ENCODE measurements around the gene SLC7A9. TPM values are rescaled to one million over a fixed set of nuclear protein-coding genes. Genes with fewer than 3 reads are reported as not detected.
A peak's percentile ranks its signal among the peaks of the same experiment; 100 is the strongest.

SLC7A9 gene
- total and polyA plus RNA-seq, 2 donors (not counting 1 experiment from before 2014, with no cell fraction given), result 0.17 TPM; not detected in 1

DNA sequence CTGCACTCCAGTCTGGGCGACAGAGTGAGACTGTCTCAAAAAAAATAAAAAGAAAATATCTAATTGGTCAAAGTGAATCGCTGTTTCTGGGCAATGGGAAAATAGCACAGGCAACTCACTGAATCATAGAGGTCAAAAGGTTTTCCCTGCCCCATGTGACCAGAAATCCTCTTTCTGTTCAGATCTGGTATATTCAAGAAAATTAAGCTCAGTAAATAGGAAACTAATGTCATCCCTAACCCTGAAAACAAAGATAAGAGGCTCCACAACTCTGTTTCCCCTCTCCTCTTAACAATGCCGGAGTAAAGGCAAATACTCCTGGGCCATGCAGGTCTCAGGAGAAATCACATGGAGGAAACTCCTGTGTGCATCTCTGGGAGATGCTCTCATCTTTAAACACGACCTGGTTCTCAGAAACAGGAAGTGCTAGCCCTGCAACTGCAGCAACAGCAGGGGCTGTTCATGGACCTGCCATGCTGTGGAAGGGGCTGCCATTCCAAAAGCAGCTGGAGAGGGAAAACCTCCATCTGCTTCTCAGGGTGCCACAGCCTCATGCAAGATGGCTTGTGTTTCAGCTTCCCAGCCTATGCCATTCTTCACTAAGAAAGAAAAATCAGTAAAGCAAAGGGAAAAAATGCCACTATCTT lies 47.5 kb upstream of the SLC7A9 start:
- no peaks in the 10 kb centered on the region for H3K79me2 ChIP-seq (ENCODE audit: control insufficient read depth, insufficient read depth, low read length)
- DNase-seq (ENCODE audit: low read depth in 2 of 2), result no peak
- H3K4me2 ChIP-seq (ENCODE audit: extremely low read depth, insufficient read depth, low read length), result no peak overlapping the region
- H2AFZ ChIP-seq (ENCODE audit: low read length), result no peak overlapping the region
- H3K36me3 ChIP-seq (ENCODE audit: control insufficient read depth, insufficient read depth, low read length), result peaks cover 2% of the 10 kb centered on the region
- TF ChIP-seq, protein P1, sequence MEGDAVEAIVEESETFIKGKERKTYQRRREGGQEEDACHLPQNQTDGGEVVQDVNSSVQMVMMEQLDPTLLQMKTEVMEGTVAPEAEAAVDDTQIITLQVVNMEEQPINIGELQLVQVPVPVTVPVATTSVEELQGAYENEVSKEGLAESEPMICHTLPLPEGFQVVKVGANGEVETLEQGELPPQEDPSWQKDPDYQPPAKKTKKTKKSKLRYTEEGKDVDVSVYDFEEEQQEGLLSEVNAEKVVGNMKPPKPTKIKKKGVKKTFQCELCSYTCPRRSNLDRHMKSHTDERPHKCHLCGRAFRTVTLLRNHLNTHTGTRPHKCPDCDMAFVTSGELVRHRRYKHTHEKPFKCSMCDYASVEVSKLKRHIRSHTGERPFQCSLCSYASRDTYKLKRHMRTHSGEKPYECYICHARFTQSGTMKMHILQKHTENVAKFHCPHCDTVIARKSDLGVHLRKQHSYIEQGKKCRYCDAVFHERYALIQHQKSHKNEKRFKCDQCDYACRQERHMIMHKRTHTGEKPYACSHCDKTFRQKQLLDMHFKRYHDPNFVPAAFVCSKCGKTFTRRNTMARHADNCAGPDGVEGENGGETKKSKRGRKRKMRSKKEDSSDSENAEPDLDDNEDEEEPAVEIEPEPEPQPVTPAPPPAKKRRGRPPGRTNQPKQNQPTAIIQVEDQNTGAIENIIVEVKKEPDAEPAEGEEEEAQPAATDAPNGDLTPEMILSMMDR (conservative IDR thresholded peaks at IDR 0.05 in 1 of 2, IDR thresholded peaks at IDR 0.05 in 1 of 2; ENCODE audit: low read depth in 1 of 2, low read length in 2 of 2), result no peak
- TF ChIP-seq EZH2 (IDR thresholded peaks at IDR 0.05; ENCODE audit: low read length, missing control alignments), result no peak
- no peaks in the 10 kb centered on the region for H3K27me3 ChIP-seq (ENCODE audit: control insufficient read depth, insufficient read depth, low read length)
- H3K9ac ChIP-seq (ENCODE audit: insufficient read depth, low read length), result no peak overlapping the region
- H3K27ac ChIP-seq (ENCODE audit: insufficient read depth, low read length), result no peak overlapping the region
- no peak overlapping the region for H3K4me3 ChIP-seq (replicated peaks in 1 of 4; ENCODE audit: control extremely low read depth in 1 of 4, insufficient read depth in 1 of 4, low read depth in 3 of 4, low read length in 4 of 4)
- no peaks in the 10 kb centered on the region for H3K4me1 ChIP-seq (ENCODE audit: control insufficient read depth, extremely low read depth, insufficient read depth, low read length)
- H3K9me3 ChIP-seq (ENCODE audit: control insufficient read depth, insufficient read depth, low read depth, low read length), result no peaks in the 10 kb centered on the region
- no peaks in the 10 kb centered on the region for H4K20me1 ChIP-seq (ENCODE audit: control insufficient read depth, extremely low read depth, insufficient read depth, low read length)

DNA sequence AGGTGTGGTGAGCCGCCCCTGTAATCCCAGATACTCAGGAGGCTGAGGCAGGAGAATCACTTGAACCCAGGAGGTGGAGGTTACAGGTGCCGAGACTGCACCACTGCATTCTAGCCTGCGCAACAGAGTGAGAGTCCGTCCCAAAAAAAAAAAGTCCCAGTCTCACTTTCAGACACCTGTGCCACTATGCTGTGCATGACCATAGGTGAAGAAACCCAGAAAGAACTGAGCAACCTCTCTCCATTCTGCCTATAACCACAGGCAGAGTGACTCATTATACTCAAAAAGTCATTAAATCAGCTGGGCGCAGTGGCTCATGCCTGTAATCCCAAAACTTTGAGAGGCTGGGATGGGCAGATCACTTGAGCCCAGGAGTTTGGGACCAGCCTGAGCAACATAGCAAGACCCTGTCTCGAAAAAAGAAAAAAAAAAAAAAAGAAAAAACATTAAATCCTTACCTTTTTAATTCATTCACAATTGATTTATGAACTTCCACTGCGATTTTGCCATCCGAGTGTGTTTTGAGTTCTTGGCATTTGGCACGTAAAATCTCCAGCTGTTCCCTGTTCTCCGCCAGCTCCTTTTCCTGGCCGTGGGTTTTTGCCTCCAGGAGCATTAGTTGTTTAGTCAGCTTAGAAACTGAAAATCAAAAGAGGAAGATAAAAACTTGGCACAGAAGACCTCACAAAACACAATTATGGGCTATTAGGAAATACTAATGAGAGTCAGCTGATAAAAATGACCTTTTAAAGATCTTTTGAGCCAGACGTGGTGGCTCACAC lies 45.5 kb upstream of the SLC7A9 start:
- H3K79me2 ChIP-seq (ENCODE audit: control insufficient read depth, insufficient read depth, low read length), result no peaks in the 10 kb centered on the region
- H2AFZ ChIP-seq (ENCODE audit: low read length), result no peak overlapping the region
- TF ChIP-seq, protein P1 (conservative IDR thresholded peaks at IDR 0.05 in 1 of 2, IDR thresholded peaks at IDR 0.05 in 1 of 2; ENCODE audit: low read depth in 1 of 2, low read length in 2 of 2), result no peak
- TF ChIP-seq EZH2 (IDR thresholded peaks at IDR 0.05; ENCODE audit: low read length, missing control alignments), result no peak
- no peak overlapping the region for H3K9ac ChIP-seq (ENCODE audit: insufficient read depth, low read length)
- no peaks in the 10 kb centered on the region for H3K36me3 ChIP-seq (ENCODE audit: control insufficient read depth, insufficient read depth, low read length)
- H3K9me3 ChIP-seq (ENCODE audit: control insufficient read depth, insufficient read depth, low read depth, low read length), result no peaks in the 10 kb centered on the region
- no peak overlapping the region for H3K27ac ChIP-seq (ENCODE audit: insufficient read depth, low read length)
- H3K4me2 ChIP-seq (ENCODE audit: extremely low read depth, insufficient read depth, low read length), result no peak overlapping the region
- peak in 1 of 2 donors; percentile 33 for DNase-seq (ENCODE audit: low read depth in 2 of 2)
- no peaks in the 10 kb centered on the region for H3K4me1 ChIP-seq (ENCODE audit: control insufficient read depth, extremely low read depth, insufficient read depth, low read length)
- no peaks in the 10 kb centered on the region for H4K20me1 ChIP-seq (ENCODE audit: control insufficient read depth, extremely low read depth, insufficient read depth, low read length)
- no peaks in the 10 kb centered on the region for H3K27me3 ChIP-seq (ENCODE audit: control insufficient read depth, insufficient read depth, low read length)
- no peak overlapping the region for H3K4me3 ChIP-seq (replicated peaks in 1 of 4; ENCODE audit: control extremely low read depth in 1 of 4, insufficient read depth in 1 of 4, low read depth in 3 of 4, low read length in 4 of 4)

DNA sequence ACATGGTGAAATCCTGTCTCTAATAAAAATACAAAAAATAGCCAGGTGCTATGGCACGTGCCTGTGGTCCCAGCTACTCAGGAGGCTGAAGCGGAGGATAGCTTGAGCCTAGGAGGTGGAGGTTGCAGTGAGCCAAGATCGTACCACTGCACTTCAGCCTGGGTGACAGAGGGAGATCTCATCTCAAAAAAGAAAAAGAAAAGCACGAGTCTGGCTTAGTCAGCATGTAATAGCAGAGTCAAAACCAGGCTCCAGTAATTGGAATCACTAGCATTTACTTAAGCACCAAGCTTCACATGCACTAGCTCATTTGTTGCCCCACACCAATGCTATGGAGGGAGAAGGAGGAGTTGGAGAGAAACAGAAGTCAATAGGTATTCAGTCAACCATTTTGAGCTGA lies 41.9 kb upstream of the SLC7A9 start:
- Histone ChIP-seq H3K9me3 (ENCODE audit: control insufficient read depth, insufficient read depth, low read depth, low read length) (no peaks in the 10 kb centered on the region), H3K27ac (ENCODE audit: insufficient read depth, low read length) (no peak overlapping the region), H3K4me1 (ENCODE audit: control insufficient read depth, extremely low read depth, insufficient read depth, low read length) (no peaks in the 10 kb centered on the region), H3K4me2 (ENCODE audit: extremely low read depth, insufficient read depth, low read length) (no peak overlapping the region), H3K9ac (ENCODE audit: insufficient read depth, low read length) (no peak overlapping the region), H3K27me3 (ENCODE audit: control insufficient read depth, insufficient read depth, low read length) (no peaks in the 10 kb centered on the region), H3K4me3 (replicated peaks in 1 of 4; ENCODE audit: control extremely low read depth in 1 of 4, insufficient read depth in 1 of 4, low read depth in 3 of 4, low read length in 4 of 4) (no peak overlapping the region), H2AFZ (ENCODE audit: low read length) (no peak overlapping the region), H3K79me2 (ENCODE audit: control insufficient read depth, insufficient read depth, low read length) (no peaks in the 10 kb centered on the region), H3K36me3 (ENCODE audit: control insufficient read depth, insufficient read depth, low read length) (no peaks in the 10 kb centered on the region), H4K20me1 (ENCODE audit: control insufficient read depth, extremely low read depth, insufficient read depth, low read length) (no peaks in the 10 kb centered on the region)
- no peak for DNase-seq (ENCODE audit: low read depth in 2 of 2)
- TF ChIP-seq EZH2 (IDR thresholded peaks at IDR 0.05; ENCODE audit: low read length, missing control alignments), result no peak
- TF ChIP-seq, protein P1 (conservative IDR thresholded peaks at IDR 0.05 in 1 of 2, IDR thresholded peaks at IDR 0.05 in 1 of 2; ENCODE audit: low read depth in 1 of 2, low read length in 2 of 2), result no peak
